GM12873 (cell line): ENCODE results near the gene IGFBP7.

Experiments
- TF ChIP-seq, protein P1 (sequence below): IDR thresholded peaks from 2 replicates; pipeline ENCODE4 v1.5.1; 2012; ENCODE audit warnings: low read depth, mild to moderate bottlenecking, moderate library complexity, low read length, control low read depth; ENCODE audit not compliant: insufficient read depth; ENCODE audit errors: missing control alignments

The IGFBP7 gene

DNA sequence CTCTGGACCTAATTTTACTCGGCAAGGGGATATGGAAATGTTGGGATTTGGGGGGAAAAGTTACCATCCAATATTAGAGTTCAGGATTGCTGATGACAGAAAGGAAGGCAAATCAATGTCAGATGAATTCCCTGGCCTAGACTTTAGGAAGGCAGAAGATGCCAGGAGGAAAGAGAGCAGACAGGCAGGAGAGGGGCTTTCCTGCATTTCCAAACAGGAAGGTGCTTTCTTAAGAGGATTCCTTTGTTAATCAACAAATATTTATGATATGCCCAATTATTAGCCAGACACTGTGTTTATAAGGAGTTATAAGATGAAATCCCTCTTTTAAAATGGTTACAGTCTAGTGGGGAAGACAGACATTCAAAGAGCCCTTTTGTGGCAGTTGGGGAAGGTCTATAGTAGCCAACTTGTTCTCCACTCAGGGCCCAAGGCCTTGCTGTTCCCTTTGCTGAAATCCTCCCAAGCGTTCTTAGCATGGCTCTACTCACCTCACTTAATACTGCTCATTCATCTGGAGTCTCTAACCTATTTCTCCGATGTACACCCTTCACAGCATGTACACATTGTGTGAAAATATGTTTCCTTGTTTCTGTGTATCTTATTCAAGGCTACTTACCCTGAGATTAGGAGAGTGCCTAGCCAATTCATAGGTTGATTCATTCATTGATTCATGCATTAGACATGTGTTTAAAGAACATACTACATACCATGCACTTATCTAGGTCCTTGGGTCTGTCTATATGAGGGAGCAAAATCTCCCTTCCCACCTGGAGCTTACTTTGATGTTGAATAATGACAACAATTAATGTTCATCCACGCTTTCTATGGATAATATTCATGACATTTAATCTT, 5.3 kb downstream of the IGFBP7 start:
- TF ChIP-seq, protein P1, sequence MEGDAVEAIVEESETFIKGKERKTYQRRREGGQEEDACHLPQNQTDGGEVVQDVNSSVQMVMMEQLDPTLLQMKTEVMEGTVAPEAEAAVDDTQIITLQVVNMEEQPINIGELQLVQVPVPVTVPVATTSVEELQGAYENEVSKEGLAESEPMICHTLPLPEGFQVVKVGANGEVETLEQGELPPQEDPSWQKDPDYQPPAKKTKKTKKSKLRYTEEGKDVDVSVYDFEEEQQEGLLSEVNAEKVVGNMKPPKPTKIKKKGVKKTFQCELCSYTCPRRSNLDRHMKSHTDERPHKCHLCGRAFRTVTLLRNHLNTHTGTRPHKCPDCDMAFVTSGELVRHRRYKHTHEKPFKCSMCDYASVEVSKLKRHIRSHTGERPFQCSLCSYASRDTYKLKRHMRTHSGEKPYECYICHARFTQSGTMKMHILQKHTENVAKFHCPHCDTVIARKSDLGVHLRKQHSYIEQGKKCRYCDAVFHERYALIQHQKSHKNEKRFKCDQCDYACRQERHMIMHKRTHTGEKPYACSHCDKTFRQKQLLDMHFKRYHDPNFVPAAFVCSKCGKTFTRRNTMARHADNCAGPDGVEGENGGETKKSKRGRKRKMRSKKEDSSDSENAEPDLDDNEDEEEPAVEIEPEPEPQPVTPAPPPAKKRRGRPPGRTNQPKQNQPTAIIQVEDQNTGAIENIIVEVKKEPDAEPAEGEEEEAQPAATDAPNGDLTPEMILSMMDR: no peak

DNA sequence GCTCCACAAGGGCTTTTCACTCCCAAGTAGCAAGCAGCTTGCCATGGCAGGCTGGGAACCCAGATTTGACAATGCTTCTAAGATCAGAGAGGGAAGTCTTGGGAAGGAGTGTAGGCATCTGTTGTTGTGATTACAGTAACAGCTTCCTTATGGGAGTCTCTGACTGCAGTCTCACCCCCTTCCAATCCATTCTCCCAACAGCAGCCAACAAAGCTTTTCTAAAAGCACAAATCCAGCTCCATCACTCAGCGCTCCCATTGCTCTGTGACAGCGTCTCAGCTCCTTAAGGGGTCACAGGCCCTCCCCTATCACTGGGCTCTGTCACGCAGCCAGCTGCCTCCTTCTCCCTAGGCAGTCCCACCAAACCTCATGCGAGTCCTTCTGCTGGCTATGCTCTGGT, 7.1 kb downstream of the IGFBP7 start:
- TF ChIP-seq, protein P1: no peak

DNA sequence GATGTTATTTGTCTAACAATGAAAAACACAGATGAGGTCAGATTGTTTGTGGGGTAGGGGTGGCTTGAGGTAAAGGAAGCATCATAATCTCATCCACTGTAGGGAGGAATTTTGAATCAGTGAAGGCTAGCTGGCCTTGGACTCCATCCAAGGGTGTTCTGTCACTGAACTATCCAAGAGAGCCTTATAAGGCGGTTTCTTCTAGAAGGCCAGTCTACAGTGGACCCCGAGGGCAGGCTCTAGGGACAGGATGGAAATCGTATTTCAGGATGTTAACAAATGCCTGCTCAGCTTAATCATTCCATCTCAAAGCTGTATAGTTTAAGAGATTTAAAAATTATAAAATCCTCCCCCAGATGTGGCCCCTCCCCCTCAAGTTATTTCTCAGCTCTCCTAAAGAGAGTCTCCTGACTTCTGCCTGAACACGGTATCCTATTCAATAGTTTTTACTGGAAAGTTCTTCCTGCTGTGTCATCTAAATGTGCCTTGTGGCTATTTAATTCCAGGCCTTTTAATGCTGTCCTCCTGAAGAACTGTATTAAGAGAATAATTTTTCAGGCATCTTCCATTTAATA, 8.0 kb downstream of the IGFBP7 start:
- TF ChIP-seq, protein P1: no peak

DNA sequence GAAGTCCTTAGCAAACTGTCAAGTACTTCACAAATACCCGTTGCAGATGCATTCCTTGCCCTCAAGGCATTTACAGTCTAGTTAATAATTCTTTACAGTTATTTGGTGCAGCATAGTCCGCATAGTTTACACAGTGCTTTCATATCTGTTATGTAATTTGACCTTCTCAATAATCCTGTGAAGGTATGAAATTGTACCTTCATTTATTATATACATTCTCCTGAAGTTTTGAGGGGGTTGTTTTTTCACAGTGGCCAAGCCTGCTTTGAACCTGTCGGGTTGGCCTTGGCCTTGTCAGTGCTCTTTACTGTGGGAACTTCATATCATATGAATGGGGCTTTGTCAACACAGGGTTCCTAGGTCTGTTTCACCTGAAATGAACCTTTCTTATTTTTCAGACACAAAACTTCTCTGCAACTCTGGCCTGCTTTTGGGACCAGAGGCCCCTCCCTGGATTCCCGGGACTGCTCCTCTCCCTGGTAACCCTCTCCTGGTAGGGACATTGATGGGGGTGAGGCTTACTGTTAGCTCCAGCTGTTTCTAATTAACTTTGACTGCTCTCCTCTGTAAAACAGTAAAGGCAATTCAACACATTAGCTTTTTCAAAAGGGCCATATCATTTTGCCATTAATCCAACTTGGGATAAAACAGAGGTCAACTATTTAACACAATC, 9.1 kb downstream of the IGFBP7 start:
- TF ChIP-seq, protein P1: no peak

DNA sequence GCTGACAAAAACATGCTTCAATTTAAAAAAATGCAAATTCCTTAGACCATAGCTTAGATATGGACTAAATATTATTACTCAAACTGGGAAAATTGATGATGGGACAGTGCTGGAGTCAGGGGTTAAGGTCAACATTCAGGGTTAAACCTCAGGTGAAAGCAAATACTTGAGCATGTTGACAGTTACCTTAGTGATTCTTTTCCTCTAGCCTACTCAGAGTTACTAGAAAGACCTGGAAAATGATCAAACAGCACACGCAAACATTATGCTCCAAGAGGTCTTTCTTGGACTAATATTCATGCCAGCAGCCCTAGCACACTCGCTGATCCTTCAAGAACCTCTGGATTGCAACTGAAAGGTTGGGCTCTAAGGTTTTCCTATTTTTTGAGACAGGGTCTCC, 10.8 kb downstream of the IGFBP7 start:
- TF ChIP-seq, protein P1: no peak

DNA sequence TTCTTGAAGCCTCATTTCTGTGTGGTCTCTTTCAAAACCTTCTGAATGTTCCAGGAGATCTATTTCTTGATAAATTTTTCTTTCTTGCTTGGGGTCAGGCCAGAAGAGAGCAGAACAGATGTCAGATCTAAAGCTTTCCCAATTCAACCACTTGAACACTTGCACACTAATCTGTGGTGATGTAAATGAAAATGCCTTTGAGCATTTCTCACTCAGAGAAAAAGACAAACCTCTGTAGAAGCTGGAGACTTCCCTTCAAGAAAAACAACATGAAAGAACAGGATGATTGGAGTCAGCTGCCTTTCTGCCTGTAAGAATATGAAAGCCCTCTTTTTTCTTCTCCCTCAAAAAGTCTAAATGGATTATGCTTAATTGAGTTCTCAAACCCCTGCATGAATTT, 11.2 kb downstream of the IGFBP7 start:
- TF ChIP-seq, protein P1: no peak

DNA sequence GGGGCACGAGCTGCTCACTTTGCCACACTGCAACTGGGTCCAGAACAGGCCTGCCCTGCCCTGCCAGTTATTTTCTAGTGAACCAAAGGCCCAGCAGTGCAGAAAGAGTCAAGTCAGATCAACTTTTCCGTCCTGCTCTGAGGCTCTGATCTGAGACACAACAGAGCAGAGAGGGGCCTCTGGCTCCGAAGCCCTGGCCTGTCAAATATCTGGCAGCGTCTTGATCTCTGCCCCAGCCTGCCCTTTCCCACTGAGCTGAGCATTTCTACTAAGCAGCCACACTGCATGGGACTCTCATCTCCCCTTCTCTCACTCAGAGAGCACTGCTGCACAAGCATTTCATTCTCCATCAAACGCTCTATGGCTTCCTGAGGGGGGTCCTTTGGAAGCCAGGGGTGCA, 11.8 kb downstream of the IGFBP7 start:
- TF ChIP-seq, protein P1: no peak
